Measurements from ENCODE around the gene ZIC2.

Gene ZIC2

DNA sequence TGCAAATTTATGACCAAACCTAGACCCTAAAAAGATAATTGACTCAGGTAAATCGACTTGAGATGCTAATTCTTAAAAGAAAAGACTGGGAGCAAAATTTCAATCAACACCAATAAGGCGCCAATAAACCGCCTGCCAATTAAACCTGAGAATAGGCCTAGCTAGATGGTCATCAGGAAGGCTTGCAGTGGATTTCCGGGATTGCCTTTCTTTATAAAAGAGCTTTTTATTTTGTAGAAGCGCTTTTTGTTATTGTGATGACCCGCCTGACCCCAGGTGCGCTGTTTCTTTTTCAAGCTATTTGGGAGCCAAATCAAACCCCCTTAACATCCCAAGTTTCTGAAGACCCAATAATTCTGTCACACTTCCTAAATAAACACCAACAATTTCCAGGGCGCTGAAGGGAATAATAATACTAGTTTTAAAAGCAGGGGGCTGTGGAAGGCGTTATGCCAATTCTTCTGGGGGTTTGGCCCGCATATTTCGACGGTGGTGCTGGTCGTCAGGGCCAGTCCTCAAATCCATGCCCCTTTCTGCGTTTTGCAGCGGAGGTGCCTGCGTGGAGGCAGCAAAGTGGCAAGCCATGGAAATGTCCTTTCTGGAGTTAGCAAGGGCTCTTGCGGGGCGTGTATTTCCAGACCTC, 7.2 kb upstream of the ZIC2 start:
- DNase-seq (ENCODE audit: insufficient read length, low spot score) (no peak), FAIRE-seq (no peak)
- no peak for TF ChIP-seq POLR2A (IDR thresholded peaks at IDR 0.05; ENCODE audit: low read depth, low read length)

GRCh38 chr13:99974939-99975561, 6.5 kb upstream of the ZIC2 start:
- no peak for DNase-seq (ENCODE audit: insufficient read length, low spot score)
- no peak for TF ChIP-seq POLR2A (IDR thresholded peaks at IDR 0.05; ENCODE audit: low read depth, low read length)
- FAIRE-seq = no peak

DNA sequence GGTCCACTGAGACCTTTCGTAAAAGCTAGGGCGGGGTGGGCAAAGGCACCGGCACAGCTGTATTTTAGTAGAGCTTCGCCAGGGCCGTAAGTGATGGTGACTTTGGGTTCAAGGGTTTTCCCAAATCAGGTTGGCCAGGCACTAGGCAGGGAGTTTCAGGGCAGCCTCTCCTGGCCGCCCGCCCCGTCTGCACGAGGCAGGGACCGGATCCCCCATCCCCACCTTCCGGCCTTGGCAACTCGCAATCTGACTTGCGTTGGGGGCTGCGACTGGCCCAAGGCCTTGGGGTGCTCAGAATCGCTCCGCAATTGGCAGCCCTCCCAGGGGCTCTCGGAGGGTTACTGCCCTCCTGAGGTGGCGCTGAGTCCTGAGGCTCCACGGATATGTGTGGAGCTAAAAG, 6.0 kb upstream of the ZIC2 start:
- DNase-seq (ENCODE audit: insufficient read length, low spot score) = no peak
- FAIRE-seq = no peak
- no peak for TF ChIP-seq POLR2A (IDR thresholded peaks at IDR 0.05; ENCODE audit: low read depth, low read length)

DNA sequence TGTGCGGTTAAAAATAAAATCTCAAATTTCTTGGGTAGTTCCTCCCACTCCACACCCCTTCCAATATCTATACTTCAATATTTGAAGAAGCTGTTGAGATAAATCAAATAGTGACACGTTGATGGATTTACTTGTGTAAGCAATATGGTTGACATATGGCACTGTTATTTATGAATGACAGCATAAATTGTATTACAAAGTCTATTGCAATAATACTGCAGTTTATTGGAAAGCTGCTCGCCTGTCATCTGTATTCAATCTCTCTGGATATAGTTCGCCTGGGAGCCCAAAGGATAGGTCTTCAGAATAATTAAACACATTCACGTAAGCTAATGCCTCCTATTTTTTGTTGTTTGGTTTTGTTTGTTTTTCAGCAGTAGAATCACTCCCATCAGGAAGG, 5.0 kb upstream of the ZIC2 start:
- DNase-seq (ENCODE audit: insufficient read length, low spot score) = no peak
- TF ChIP-seq POLR2A (IDR thresholded peaks at IDR 0.05; ENCODE audit: low read depth, low read length) = no peak
- no peak for FAIRE-seq

GRCh38 chr13:99977334-99977911, 4.2 kb upstream of the ZIC2 start:
- TF ChIP-seq POLR2A (IDR thresholded peaks at IDR 0.05; ENCODE audit: low read depth, low read length) = no peak
- peak; percentile 74 for FAIRE-seq

GRCh38 chr13:99977912-99978798, 3.4 kb upstream of the ZIC2 start:
- no peak for DNase-seq (ENCODE audit: insufficient read length, low spot score)
- FAIRE-seq = no peak
- TF ChIP-seq POLR2A (IDR thresholded peaks at IDR 0.05; ENCODE audit: low read depth, low read length) = no peak

More at GRCh38 chr13:99977334-99977911, 4.2 kb upstream of the ZIC2 start:
- no peak for DNase-seq (ENCODE audit: insufficient read length, low spot score)

GRCh38 chr13:99978799-99979452, 2.7 kb upstream of the ZIC2 start:
- no peak for TF ChIP-seq POLR2A (IDR thresholded peaks at IDR 0.05; ENCODE audit: low read depth, low read length)
- DNase-seq (ENCODE audit: insufficient read length, low spot score) (no peak), FAIRE-seq (peak; percentile 78)

- peak; percentile 43; the same call in 1 of the 2 replicates for TF ChIP-seq POLR2A (IDR thresholded peaks at IDR 0.05; ENCODE audit: low read depth, low read length)
- FAIRE-seq (peak; percentile 67), DNase-seq (ENCODE audit: insufficient read length, low spot score) (peak; percentile 95)
Observed at GRCh38 chr13:99979453-99980200, 2.0 kb upstream of the ZIC2 start.

DNA sequence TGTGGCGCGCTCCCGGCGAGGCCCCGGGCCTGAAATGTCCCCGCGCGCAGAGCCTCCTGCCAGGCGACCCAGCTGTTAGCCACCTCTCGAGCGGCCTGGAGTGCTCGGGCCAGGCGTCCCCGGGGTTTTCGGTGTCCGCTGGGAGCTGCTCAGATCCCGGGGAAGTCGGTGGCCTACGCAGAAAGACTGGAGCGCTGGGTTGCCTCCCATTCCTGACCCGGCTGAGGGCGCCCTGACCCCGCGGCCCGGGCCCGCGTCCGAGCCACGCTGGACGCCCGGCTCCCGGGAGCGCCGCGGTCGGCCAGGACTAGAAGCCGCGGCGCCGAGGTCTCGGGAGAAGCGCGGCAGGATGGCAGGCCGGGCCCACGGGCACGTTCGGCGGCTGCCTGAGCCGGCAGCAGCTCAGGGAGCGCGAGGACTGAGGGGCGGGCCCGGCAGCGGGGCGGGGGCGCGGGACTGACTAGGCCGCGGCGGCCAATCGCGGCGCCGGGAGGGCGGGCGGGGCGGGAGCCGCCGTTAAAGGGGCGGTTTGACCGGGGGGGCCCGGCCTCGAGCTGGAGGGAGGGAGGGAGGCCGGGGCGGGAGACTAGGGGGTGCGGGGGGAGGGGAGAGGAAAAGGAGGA, 1.3 kb upstream of the ZIC2 start:
- peak; percentile 88 for TF ChIP-seq POLR2A (IDR thresholded peaks at IDR 0.05; ENCODE audit: low read depth, low read length)
- no peak for FAIRE-seq

GRCh38 chr13:99980824-99981734, 505 bp upstream of the ZIC2 start:
- FAIRE-seq (peak; percentile 61), DNase-seq (ENCODE audit: insufficient read length, low spot score) (peak; percentile 95)

More for the DNA sequence above, 1.3 kb upstream of the ZIC2 start:
- DNase-seq (ENCODE audit: insufficient read length, low spot score) = peak; percentile 96

DNA sequence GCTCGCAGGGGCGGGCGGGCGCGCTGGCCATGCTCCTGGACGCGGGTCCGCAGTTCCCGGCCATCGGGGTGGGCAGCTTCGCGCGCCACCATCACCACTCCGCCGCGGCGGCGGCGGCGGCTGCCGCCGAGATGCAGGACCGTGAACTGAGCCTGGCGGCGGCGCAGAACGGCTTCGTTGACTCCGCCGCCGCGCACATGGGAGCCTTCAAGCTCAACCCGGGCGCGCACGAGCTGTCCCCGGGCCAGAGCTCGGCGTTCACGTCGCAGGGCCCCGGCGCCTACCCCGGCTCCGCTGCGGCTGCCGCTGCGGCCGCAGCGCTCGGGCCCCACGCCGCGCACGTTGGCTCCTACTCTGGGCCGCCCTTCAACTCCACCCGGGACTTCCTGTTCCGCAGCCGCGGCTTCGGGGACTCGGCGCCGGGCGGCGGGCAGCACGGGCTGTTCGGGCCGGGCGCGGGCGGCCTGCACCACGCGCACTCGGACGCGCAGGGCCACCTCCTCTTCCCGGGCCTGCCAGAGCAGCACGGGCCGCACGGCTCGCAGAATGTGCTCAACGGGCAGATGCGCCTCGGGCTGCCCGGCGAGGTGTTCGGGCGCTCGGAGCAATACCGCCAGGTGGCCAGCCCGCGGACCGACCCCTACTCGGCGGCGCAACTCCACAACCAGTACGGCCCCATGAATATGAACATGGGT, 599 bp downstream of the ZIC2 start:
- FAIRE-seq = no peak
- DNase-seq (ENCODE audit: insufficient read length, low spot score) = no peak
- no peak for TF ChIP-seq POLR2A (IDR thresholded peaks at IDR 0.05; ENCODE audit: low read depth, low read length)

More at GRCh38 chr13:99980824-99981734, 505 bp upstream of the ZIC2 start:
- TF ChIP-seq POLR2A (IDR thresholded peaks at IDR 0.05; ENCODE audit: low read depth, low read length) = peak; percentile 39; the same call in 1 of the 2 replicates
